GM12875 (cell line): Measurements from ENCODE around the gene PRKCQ.

Source experiments
- H3K4me3 ChIP-seq: one replicate; pipeline ENCODE4 v1.5.1; 2011; ENCODE audit warnings: low read depth, low read length, control low read depth
- CTCF ChIP-seq: IDR thresholded peaks from 2 replicates; pipeline ENCODE4 v1.5.1; 2011; ENCODE audit warnings: low read depth, mild to moderate bottlenecking, control low read depth, inconsistent platforms, low read length, moderate library complexity, borderline replicate concordance; ENCODE audit not compliant: insufficient read depth

The PRKCQ gene

GRCh38 chr10:6543431-6544005 lies 36.6 kb downstream of the PRKCQ start:
- TF ChIP-seq CTCF, result no peak
- no peak overlapping the region for H3K4me3 ChIP-seq

- TF ChIP-seq CTCF, result no peak
- H3K4me3 ChIP-seq, result no peak overlapping the region
Observed at GRCh38 chr10:6542999-6543430, 37.1 kb downstream of the PRKCQ start.

GRCh38 chr10:6539833-6540232 lies 40.2 kb downstream of the PRKCQ start:
- no peak for TF ChIP-seq CTCF
- H3K4me3 ChIP-seq, result no peak overlapping the region

GRCh38 chr10:6537770-6538169 lies 42.3 kb downstream of the PRKCQ start:
- no peak overlapping the region for H3K4me3 ChIP-seq

GRCh38 chr10:6536102-6536501 lies 44.0 kb downstream of the PRKCQ start:
- no peak overlapping the region for H3K4me3 ChIP-seq
- no peak for TF ChIP-seq CTCF

More at GRCh38 chr10:6537770-6538169, 42.3 kb downstream of the PRKCQ start:
- TF ChIP-seq CTCF, result no peak

GRCh38 chr10:6535156-6535764 lies 44.8 kb downstream of the PRKCQ start:
- no peak overlapping the region for H3K4me3 ChIP-seq
- no peak for TF ChIP-seq CTCF

- no peak overlapping the region for H3K4me3 ChIP-seq
- no peak for TF ChIP-seq CTCF
Observed at GRCh38 chr10:6532321-6532720, 47.8 kb downstream of the PRKCQ start.
